ENCODE measurements around the gene MRM2.
"Not testable (repeated sequence)": the region's sequence is repeated elsewhere in the genome, so short reads cannot be mapped to it uniquely, and the experiment has no call there.

DNA sequence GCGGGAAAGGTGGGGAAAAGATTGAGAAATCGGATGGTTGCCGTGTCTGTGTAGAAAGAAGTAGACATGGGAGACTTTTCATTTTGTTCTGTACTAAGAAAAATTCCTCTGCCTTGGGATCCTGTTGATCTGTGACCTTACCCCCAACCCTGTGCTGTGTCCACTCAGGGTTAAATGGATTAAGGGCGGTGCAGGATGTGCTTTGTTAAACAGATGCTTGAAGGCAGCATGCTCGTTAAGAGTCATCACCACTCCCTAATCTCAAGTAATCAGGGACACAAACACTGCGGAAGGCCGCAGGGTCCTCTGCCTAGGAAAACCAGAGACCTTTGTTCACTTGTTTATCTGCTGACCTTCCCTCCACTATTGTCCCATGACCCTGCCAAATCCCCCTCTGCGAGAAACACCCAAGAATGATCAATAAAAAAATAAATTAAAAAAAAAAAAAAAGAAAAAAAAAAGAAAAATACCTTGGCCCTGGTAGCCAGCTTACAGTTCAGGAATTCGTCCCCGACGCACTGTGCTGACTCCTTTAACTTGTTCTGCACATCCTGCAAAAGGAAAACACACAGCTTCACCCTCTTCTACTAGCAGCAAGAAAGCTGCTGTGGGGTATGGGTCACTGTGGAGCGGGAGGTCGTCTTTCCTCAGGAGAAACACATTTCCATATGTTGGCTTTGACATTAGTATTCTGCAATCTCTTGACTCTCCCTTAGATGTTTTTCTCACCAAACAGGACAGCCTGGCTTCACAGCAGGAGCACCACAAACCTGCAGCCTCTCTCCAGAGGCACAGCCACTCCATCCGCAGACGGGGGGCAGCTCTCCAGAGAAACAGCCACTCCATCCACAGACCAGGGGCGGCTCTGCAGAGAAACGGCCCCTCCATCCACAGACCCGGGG lies 27.3 kb upstream of the MRM2 start:
- TF ChIP-seq, protein P1, sequence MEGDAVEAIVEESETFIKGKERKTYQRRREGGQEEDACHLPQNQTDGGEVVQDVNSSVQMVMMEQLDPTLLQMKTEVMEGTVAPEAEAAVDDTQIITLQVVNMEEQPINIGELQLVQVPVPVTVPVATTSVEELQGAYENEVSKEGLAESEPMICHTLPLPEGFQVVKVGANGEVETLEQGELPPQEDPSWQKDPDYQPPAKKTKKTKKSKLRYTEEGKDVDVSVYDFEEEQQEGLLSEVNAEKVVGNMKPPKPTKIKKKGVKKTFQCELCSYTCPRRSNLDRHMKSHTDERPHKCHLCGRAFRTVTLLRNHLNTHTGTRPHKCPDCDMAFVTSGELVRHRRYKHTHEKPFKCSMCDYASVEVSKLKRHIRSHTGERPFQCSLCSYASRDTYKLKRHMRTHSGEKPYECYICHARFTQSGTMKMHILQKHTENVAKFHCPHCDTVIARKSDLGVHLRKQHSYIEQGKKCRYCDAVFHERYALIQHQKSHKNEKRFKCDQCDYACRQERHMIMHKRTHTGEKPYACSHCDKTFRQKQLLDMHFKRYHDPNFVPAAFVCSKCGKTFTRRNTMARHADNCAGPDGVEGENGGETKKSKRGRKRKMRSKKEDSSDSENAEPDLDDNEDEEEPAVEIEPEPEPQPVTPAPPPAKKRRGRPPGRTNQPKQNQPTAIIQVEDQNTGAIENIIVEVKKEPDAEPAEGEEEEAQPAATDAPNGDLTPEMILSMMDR (IDR thresholded peaks at IDR 0.05; ENCODE audit: poor library complexity) = not testable (repeated sequence)
- not testable (repeated sequence) for TF ChIP-seq EZH2 (IDR thresholded peaks at IDR 0.05; ENCODE audit: borderline replicate concordance); EZH2phosphoT487 (IDR thresholded peaks at IDR 0.05; ENCODE audit: low read depth, severe bottlenecking, unreplicated experiment)

All from hepatocyte (in vitro differentiated cells).